Upper lobe of right lung (tissue), 1 donor: ENCODE results near the gene XPA. TPM values are rescaled to one million over a fixed set of nuclear protein-coding genes. Genes with fewer than 3 reads are reported as not detected.

ENCODE experiments used
- ATAC-seq: fragments of 200-7000 bp; cut with Tn5 transposase; one replicate; pipeline ENCODE4 v1.9.1; 2020; ENCODE audit warnings: mild to moderate bottlenecking, moderate library complexity
- DNase-seq: peaks from one replicate; pipeline ENCODE4 v3.0.0-alpha.2; 2020
- H3K27ac ChIP-seq: fragments of 200-600 bp; one replicate; pipeline ENCODE4 v1.8.0; 2022
- H3K27me3 ChIP-seq: fragments of 200-600 bp; one replicate; pipeline ENCODE4 v1.8.0; 2022; ENCODE audit warnings: mild to moderate bottlenecking
- H3K36me3 ChIP-seq: fragments of 200-600 bp; one replicate; pipeline ENCODE4 v1.8.0; 2022
- H3K4me1 ChIP-seq: fragments of 200-600 bp; one replicate; pipeline ENCODE4 v1.8.0; 2022
- H3K4me3 ChIP-seq: fragments of 200-600 bp; one replicate; pipeline ENCODE4 v1.8.0; 2022; ENCODE audit warnings: mild to moderate bottlenecking
- H3K9me3 ChIP-seq: fragments of 200-600 bp; one replicate; pipeline ENCODE4 v1.8.0; 2022
- CTCF ChIP-seq: fragments of 200-600 bp; IDR thresholded peaks from one replicate; pipeline ENCODE4 v1.8.0; 2022; ENCODE audit warnings: antibody characterized with exemption
- intact Hi-C: fragments of 100-400 bp; cut with DNase I; formaldehyde crosslinking; loops from one replicate; pipeline ENCODE4 v1.11.0; 2022
- total RNA-seq: library from RNA; stranded (reverse); fragmentation: NEBNext Ultra II Directional; extraction: Animal tissue kit (Norgen Biotek cat#: 25700); gene quantifications from one replicate; pipeline ENCODE4 v1.2.1, GENCODE V29; 2021
- donor health status: DM: no; HTN: yes; CAD: no; lungs with severe emphysema.

Gene XPA
- total RNA-seq, 1 donor from 2014 or later, result 11.2 TPM

- Histone ChIP-seq H3K27ac (no peak overlapping the region), H3K27me3 (no peaks in the 10 kb centered on the region), H3K36me3 (no peaks in the 10 kb centered on the region), H3K9me3 (no peaks in the 10 kb centered on the region), H3K4me3 (no peak overlapping the region), H3K4me1 (no peaks in the 10 kb centered on the region)
- DNase-seq, result no peak
- no peak for TF ChIP-seq CTCF
- intact Hi-C loops, result no loop called here
- ATAC-seq, result no peak
Measured at GRCh38 chr9:97722331-97722730, 25.2 kb upstream of the XPA start.

GRCh38 chr9:97721396-97721795, 24.3 kb upstream of the XPA start:
- Histone ChIP-seq H3K4me1 (no peaks in the 10 kb centered on the region), H3K36me3 (no peaks in the 10 kb centered on the region), H3K27me3 (no peaks in the 10 kb centered on the region), H3K4me3 (no peak overlapping the region), H3K9me3 (no peaks in the 10 kb centered on the region), H3K27ac (no peak overlapping the region)
- no peak for TF ChIP-seq CTCF
- intact Hi-C loops, result no loop called here
- ATAC-seq (no peak), DNase-seq (no peak)

- DNase-seq (no peak), ATAC-seq (no peak)
- intact Hi-C loops, result no loop called here
- no peaks in the 10 kb centered on the region for H3K4me1 ChIP-seq
- H3K9me3 ChIP-seq, result no peaks in the 10 kb centered on the region
- H3K27me3 ChIP-seq, result no peaks in the 10 kb centered on the region
- H3K4me3 ChIP-seq, result no peak overlapping the region
- TF ChIP-seq CTCF, result no peak
- H3K36me3 ChIP-seq, result no peaks in the 10 kb centered on the region
- no peak overlapping the region for H3K27ac ChIP-seq
Measured at GRCh38 chr9:97717866-97718265, 20.7 kb upstream of the XPA start.

- DNase-seq, result no peak
- ATAC-seq, result peak; percentile 44
- Histone ChIP-seq H3K4me1 (no peaks in the 10 kb centered on the region), H3K4me3 (no peak overlapping the region), H3K27me3 (peaks cover 18% of the 10 kb centered on the region), H3K36me3 (no peaks in the 10 kb centered on the region), H3K9me3 (no peaks in the 10 kb centered on the region), H3K27ac (no peak overlapping the region)
- intact Hi-C loops, result no loop called here
- TF ChIP-seq CTCF, result no peak
Measured at GRCh38 chr9:97714435-97714834, 17.3 kb upstream of the XPA start.

GRCh38 chr9:97711223-97711626, 14.1 kb upstream of the XPA start:
- Histone ChIP-seq H3K9me3 (no peaks in the 10 kb centered on the region), H3K4me3 (no peak overlapping the region), H3K36me3 (no peaks in the 10 kb centered on the region), H3K27me3 (peaks cover 18% of the 10 kb centered on the region), H3K4me1 (no peaks in the 10 kb centered on the region), H3K27ac (no peak overlapping the region)
- TF ChIP-seq CTCF, result no peak
- no peak for DNase-seq
- intact Hi-C loops, result no loop called here
- no peak for ATAC-seq
